RWPE1 (cell line): Measurements from ENCODE around the gene TOR1A.

ENCODE experiments used
- CTCF ChIA-PET: fragments of 350-600 bp; sonication (Branson Sonifier 250); formaldehyde crosslinking; extraction: SDS; loops from one replicate; lab custom pipeline; 2021; lab: Yijun Ruan, JAX
- POLR2A ChIA-PET: fragments of 400-600 bp; formaldehyde crosslinking; extraction: SDS; loops from one replicate; lab custom pipeline; 2020; ENCODE audit warnings: antibody characterized with exemption; ENCODE audit not compliant: low non-redundant PET; lab: Yijun Ruan, JAX
- DNase-seq: peaks from one replicate; pipeline ENCODE4 v3.0.0; 2012; ENCODE audit warnings: low spot score
- H3K27ac ChIP-seq: fragments of 450-650 bp; 2 replicates; pipeline ENCODE4 v1.5.1; 2017
- TF ChIP-seq, protein P1 (sequence below): fragments of 450-650 bp; conservative IDR thresholded peaks from 2 replicates; pipeline ENCODE4 v1.5.1; 2017; ENCODE audit warnings: low read depth, mild to moderate bottlenecking

TOR1A gene

DNA sequence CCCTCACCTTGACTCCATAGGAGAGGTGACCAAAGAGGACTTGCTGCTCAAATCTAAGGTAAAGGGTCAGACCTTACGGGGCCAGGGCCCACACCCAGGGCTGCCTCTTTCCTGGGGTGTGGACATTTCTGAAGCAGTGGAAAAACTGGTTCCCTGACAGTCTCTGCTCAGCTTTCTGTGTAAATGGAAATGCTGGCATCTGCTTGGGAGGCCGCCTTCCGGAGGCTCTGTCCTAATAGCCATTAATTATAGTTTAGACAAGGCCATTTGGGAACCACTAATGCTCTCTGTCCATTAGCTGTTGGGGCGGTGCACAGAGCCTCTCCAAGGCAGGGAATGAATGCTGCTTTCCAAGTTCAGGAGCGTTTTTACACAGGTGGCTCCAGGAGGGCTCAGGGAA is 28.6 kb upstream of the TOR1A start:
- TF ChIP-seq, protein P1, sequence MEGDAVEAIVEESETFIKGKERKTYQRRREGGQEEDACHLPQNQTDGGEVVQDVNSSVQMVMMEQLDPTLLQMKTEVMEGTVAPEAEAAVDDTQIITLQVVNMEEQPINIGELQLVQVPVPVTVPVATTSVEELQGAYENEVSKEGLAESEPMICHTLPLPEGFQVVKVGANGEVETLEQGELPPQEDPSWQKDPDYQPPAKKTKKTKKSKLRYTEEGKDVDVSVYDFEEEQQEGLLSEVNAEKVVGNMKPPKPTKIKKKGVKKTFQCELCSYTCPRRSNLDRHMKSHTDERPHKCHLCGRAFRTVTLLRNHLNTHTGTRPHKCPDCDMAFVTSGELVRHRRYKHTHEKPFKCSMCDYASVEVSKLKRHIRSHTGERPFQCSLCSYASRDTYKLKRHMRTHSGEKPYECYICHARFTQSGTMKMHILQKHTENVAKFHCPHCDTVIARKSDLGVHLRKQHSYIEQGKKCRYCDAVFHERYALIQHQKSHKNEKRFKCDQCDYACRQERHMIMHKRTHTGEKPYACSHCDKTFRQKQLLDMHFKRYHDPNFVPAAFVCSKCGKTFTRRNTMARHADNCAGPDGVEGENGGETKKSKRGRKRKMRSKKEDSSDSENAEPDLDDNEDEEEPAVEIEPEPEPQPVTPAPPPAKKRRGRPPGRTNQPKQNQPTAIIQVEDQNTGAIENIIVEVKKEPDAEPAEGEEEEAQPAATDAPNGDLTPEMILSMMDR, result no peak
- no peak overlapping the region for H3K27ac ChIP-seq
- CTCF ChIA-PET, result no interaction called here
- POLR2A ChIA-PET, result interaction anchor here (0.8 kb wide), 1 partner anchor 14 kb away, joined by 3 read pairs; no protein-coding TSS in a partner anchor
- DNase-seq, result no peak

DNA sequence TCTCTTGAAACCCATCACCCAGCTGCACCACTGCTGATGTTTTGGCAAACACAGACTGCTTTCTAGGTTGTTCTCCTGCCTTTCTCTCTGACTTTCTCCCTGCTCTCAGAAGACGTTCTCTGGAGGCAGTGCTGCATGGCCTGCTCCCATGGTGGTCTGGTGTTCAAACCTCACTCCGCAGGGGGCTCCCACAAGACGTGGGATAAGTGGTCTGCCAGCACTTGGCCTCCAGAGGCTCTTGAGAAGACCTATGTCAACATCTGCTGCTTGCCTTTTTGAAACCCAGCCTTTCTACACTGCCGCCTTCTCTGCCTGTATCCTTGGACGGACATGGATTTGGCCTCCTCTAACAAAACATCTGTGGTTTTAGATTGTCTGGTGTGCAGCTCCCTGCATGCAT is 27.9 kb upstream of the TOR1A start:
- no peak overlapping the region for H3K27ac ChIP-seq
- TF ChIP-seq, protein P1, result no peak
- ChIA-PET CTCF (no interaction called here), POLR2A (no interaction called here)
- DNase-seq, result no peak

DNA sequence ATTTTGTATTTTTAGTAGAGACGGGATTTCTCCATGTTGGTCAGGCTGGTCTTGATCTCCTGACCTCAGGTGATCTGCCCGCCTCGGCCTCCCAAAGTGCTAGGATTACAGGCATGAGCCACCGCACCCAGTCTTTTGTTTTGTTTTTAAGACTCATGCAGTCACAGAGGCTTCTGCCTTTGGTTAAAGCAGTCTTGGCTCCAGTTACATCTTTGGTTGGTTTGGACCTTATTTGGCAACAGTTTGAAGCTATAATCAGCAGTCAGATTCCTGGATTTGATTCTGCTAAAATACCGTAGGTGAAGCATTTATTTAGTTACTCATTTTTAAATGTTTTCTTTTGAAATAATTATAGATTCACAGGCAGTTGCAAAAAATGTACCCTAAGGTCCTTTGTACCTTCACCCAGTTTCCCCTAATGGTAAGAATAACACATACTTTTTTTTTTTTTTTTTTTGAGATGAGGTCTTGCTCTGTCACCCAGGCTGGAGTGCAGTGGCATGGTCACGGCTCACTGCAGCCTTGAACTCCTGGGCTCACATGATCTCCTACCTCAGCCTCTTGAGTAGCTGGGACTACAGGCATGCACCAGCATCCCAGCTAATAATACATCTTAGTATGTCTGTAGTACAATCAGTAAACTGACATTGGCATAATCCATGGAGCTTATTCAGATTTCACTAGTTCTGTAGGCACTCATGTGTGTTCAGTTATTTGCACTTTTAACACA is 27.1 kb upstream of the TOR1A start:
- H3K27ac ChIP-seq, result no peak overlapping the region
- DNase-seq, result no peak
- TF ChIP-seq, protein P1, result no peak
- POLR2A ChIA-PET, result no interaction called here
- CTCF ChIA-PET, result interaction anchor here (0.5 kb wide), 1 partner anchor 241 kb away, joined by 3 read pairs; no protein-coding TSS in a partner anchor

DNA sequence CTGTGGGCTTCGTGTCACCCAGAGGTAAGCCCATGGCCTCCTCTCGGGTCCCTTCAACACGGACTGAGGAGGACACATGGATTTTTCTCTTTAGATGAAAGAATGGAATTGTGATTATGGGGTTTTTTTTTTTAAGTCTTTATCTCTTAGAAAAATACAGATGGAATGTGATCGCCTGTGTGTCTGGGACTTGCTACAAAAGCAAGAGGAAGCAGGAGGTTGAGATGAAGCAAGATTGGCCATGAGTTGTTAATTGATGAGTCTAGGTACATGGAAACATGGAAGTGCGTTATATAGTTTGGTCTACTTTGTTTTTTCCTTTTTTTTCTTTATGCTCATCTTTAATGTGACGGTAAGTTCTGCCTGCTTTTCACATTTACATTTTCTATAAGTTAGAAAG is 26.0 kb upstream of the TOR1A start:
- no peak overlapping the region for H3K27ac ChIP-seq
- TF ChIP-seq, protein P1, result no peak
- ChIA-PET CTCF (no interaction called here), POLR2A (no interaction called here)
- DNase-seq, result no peak

DNA sequence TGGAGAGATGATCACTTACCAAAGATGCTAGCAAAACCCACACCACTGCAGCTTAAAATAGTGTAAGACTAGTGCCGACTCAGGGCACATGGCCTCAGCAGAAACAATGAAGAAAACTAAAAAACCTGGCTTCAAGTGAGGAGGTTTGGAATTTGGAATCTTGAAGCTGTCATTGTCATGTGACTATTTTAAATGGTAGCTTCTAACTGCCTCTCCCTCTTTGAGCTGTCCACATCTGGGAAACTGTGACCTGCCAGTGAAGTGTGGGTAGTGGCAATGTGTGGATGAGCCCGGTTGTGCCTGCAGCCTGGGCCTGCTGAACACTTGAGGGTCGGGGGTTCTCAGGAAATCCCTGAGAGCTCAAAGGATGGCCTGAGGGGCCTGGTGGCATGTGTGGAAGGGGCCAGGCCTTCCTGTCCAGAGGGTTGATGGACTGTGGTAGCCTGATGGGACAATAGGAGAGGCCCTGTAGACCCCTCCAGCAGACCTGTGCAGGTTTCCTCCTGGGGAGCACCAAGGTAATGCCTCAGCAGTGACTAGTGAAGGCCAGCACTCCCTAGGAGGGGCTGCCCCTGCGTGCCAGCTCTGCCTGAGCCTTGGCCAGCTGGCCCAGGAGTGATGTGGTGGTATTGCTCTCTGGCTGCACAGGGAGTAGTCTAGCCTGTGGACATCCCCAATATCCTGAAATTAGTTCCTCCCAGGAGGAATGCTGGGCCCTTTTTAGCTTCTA is 24.9 kb upstream of the TOR1A start:
- POLR2A ChIA-PET, result no interaction called here
- TF ChIP-seq, protein P1, result no peak
- no peak for DNase-seq
- CTCF ChIA-PET, result interaction anchor here (0.7 kb wide), 1 partner anchor 238 kb away, joined by 3 read pairs; no protein-coding TSS in a partner anchor
- H3K27ac ChIP-seq, result peak overlapping the region; percentile 17; the same call in 1 of the 2 replicates

DNA sequence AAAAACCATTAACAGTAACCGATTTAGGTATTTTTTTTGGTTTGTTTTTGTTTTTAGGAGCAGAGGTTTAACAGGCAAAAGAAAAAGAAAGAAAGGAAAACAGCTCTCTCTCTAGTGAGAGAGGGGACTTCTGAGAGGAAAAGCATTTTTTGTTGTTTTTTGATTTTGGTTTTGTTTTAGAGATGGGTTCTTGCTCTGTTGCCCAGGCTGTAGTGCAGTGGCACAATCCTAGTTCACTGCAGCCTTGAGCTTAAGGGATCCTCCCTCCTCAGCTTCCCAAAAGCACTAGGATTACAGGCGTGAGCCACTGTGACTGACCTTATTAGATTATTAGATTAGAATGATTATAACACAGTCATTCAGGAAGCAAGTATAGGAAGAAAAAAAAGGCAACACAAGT is 21.4 kb upstream of the TOR1A start:
- H3K27ac ChIP-seq, result no peak overlapping the region
- CTCF ChIA-PET, result interaction anchor here (0.8 kb wide), 1 partner anchor 397 kb away, joined by 3 read pairs; no protein-coding TSS in a partner anchor
- POLR2A ChIA-PET, result no interaction called here

More for the DNA sequence above, 21.4 kb upstream of the TOR1A start:
- TF ChIP-seq, protein P1, result no peak
- no peak for DNase-seq
